ENCODE data around the gene DLEU7.

The DLEU7 gene

DNA sequence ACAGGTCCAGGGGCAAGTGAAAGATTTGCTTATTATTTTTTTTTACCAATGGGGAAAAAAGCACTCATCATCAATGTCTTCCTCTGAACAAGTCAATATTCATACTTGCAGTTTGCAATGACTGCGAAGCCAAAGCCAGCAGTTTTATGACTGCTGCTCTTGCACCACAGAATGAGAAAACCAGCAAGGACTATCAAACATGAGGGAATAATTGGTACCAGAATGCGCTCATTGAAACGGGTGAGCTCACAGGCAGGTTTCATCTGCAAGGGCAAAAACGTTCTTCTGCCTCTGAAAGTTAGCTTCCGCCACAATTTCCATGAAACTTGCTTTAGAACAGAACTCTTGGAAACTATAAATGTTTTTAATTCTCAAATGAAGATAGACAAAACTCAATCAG, 5.5 kb downstream of the DLEU7 start:
- TF ChIP-seq, protein P1, sequence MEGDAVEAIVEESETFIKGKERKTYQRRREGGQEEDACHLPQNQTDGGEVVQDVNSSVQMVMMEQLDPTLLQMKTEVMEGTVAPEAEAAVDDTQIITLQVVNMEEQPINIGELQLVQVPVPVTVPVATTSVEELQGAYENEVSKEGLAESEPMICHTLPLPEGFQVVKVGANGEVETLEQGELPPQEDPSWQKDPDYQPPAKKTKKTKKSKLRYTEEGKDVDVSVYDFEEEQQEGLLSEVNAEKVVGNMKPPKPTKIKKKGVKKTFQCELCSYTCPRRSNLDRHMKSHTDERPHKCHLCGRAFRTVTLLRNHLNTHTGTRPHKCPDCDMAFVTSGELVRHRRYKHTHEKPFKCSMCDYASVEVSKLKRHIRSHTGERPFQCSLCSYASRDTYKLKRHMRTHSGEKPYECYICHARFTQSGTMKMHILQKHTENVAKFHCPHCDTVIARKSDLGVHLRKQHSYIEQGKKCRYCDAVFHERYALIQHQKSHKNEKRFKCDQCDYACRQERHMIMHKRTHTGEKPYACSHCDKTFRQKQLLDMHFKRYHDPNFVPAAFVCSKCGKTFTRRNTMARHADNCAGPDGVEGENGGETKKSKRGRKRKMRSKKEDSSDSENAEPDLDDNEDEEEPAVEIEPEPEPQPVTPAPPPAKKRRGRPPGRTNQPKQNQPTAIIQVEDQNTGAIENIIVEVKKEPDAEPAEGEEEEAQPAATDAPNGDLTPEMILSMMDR (conservative IDR thresholded peaks at IDR 0.05; ENCODE audit: low read length) = no peak
- DNase-seq (ENCODE audit: low read depth) = peak; percentile 63

DNA sequence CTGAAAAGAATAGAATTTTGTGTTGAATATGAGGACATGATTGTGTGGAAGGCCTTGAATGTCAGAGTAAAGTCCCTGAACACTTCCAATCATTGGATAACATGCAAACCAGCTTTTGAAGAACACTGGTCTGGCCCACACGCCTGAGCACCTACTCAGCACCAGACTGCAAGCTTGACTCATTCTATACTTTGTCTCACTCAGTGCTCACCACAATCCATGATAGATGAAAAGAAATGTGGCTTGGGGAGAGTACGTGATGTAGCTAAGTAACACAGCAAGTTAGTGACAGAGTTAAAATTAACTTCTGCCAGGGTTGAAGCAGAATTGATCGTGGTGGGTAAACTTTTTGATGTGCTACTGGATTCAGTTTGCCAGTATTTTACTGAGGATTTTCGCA, 12.0 kb downstream of the DLEU7 start:
- peak; percentile 24 for DNase-seq (ENCODE audit: low read depth)
- TF ChIP-seq, protein P1 (conservative IDR thresholded peaks at IDR 0.05; ENCODE audit: low read length) = no peak
- H3K4me3 ChIP-seq (ENCODE audit: low read length) = no peak overlapping the region

More for the DNA sequence above, 5.5 kb downstream of the DLEU7 start:
- H3K4me3 ChIP-seq (ENCODE audit: low read length) = no peak overlapping the region

DNA sequence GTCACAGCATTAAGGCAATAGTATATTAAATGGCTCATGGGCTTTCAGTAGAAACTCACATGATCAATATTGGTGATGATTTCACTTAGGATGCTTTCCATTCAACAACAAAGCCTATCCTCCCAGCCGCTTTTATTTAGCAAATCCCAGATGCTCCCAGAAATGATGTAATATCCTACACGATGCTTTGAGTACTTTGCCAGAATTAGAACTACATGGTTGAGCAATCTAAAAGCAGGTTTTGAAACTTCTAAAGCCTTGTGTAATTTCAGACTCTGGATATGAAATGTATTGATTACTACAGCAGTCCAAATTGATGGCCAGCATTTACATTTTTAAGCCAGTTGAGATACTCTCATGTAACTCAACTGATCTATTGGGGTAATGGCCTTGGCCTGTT, 13.6 kb downstream of the DLEU7 start:
- peak; percentile 88 for DNase-seq (ENCODE audit: low read depth)
- TF ChIP-seq, protein P1 (conservative IDR thresholded peaks at IDR 0.05; ENCODE audit: low read length) = no peak
- H3K4me3 ChIP-seq (ENCODE audit: low read length) = no peak overlapping the region

DNA sequence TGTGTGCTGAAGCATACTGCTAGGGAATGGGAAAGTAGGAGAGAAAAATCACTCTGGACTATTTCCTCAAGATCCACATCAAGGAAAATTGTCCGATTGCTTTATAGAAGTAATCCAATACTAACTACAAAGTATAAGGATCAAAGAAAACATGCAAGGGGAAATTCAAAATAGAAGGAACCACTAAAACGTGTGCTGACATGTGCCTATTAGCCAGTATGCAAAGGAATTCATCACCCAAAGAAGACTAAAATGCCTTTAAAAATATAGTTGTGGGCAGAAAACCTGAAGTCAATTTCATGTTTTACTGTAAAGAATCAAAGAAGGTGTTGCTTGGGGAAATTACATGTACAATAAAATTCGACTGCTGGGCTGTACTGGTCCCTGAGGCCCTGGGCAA, 14.3 kb downstream of the DLEU7 start:
- H3K4me3 ChIP-seq (ENCODE audit: low read length) = no peak overlapping the region
- no peak for DNase-seq (ENCODE audit: low read depth)

DNA sequence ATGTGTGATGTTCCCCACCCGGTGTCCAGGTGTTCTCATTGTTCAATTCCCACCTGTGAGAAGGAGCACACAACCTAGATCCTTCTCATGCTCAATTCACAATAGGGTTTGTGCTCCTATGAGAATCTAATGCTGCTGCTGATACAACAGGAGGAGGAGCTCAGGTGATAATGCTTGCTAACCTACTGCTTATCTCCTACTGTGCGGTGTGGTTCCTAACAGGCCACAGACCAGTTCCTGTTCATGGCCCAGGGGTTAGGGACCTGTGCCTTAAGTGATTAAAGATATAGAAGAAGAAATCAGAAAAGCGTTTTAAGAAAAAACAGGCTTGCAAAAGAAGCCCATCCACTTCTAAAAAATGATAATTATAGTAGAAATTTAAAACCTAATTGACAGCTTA, 17.5 kb downstream of the DLEU7 start:
- TF ChIP-seq, protein P1 (conservative IDR thresholded peaks at IDR 0.05; ENCODE audit: low read length) = no peak
- H3K4me3 ChIP-seq (ENCODE audit: low read length) = no peak overlapping the region
- DNase-seq (ENCODE audit: low read depth) = no peak

More for the DNA sequence above, 14.3 kb downstream of the DLEU7 start:
- TF ChIP-seq, protein P1 (conservative IDR thresholded peaks at IDR 0.05; ENCODE audit: low read length) = no peak

DNA sequence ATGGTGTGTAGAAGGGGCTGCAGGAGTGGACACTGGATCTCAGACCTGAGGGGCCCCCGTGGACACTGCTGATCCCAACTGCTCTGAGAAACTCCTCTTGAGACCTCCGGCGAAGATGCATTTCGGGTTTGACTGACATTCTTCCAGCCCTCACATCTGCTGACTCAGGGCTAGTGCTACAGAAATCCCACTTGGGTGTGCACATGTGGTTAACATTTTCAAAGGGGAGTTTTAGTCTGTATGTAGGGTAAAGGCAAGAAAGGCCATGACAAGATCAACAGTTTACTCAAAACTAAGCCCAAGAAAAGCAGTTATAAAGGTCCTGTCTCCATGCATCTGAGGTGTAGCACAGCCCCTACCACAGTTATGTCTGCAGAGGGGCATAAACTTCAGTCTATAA, 31.2 kb downstream of the DLEU7 start:
- no peak overlapping the region for H3K4me3 ChIP-seq (ENCODE audit: low read length)
- no peak for DNase-seq (ENCODE audit: low read depth)
- TF ChIP-seq, protein P1 (conservative IDR thresholded peaks at IDR 0.05; ENCODE audit: low read length) = no peak

DNA sequence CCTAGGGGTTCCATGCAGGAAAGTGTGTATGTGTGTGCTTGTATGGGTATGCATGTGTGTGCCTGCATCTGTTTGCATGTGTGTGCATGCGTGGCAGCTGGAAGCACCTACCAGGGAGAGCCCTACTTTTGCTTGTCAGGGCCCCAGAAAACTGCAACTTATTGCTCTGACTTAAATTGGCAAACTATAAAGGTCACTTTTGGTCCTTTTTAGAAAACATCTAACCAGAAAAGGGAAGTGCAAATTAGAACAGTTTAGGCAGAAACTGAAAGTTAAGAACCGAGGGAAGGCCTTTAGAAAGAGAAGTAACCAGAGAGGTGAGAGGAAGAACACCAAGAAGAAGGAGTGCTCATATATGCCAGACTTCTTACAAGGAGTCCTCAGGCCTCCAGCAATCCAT, 32.5 kb downstream of the DLEU7 start:
- no peak for DNase-seq (ENCODE audit: low read depth)
- H3K4me3 ChIP-seq (ENCODE audit: low read length) = no peak overlapping the region
- TF ChIP-seq, protein P1 (conservative IDR thresholded peaks at IDR 0.05; ENCODE audit: low read length) = no peak
